ENCODE measurements around the gene ROR2.

DNA sequence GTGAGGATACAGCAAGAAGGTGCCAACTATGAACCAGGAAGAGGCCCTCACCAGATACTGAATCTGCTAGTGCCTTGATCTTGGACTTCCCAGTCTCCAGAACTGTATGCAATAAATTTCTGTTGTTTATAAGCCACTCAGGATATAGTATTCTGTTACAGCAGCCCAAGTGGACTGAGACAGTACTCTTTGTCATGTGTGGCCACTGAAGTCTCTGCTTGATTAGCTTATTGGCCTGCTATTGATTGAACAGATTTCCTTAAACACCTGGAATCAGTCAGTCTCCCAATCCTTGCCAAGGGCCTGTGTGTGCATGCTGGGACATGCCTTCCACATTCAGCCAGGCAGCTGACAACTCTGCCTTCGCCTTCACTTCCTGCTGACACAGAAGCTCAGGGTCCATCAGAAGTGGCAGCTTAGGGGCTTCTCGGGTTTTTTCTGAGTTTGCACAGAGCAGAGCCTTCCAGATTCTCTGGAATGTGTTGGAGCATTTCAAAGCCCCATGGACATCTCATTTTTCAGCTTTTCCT is 13.7 kb upstream of the ROR2 start:
- TF ChIP-seq EZH2phosphoT487 (IDR thresholded peaks at IDR 0.05; ENCODE audit: borderline replicate concordance) = no peak
- TF ChIP-seq, protein P1, sequence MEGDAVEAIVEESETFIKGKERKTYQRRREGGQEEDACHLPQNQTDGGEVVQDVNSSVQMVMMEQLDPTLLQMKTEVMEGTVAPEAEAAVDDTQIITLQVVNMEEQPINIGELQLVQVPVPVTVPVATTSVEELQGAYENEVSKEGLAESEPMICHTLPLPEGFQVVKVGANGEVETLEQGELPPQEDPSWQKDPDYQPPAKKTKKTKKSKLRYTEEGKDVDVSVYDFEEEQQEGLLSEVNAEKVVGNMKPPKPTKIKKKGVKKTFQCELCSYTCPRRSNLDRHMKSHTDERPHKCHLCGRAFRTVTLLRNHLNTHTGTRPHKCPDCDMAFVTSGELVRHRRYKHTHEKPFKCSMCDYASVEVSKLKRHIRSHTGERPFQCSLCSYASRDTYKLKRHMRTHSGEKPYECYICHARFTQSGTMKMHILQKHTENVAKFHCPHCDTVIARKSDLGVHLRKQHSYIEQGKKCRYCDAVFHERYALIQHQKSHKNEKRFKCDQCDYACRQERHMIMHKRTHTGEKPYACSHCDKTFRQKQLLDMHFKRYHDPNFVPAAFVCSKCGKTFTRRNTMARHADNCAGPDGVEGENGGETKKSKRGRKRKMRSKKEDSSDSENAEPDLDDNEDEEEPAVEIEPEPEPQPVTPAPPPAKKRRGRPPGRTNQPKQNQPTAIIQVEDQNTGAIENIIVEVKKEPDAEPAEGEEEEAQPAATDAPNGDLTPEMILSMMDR (conservative IDR thresholded peaks at IDR 0.05; ENCODE audit: low read length) = no peak
